HG02981 (cell line): ENCODE measurements around the gene ODF2L.

ENCODE experiments used
- ATAC-seq: cut with Tn5 transposase; IDR thresholded peaks from one replicate; pipeline ENCODE4 v1.9.1; 2021; ENCODE audit warnings: mild to moderate bottlenecking, moderate library complexity; ENCODE audit not compliant: unreplicated experiment

The ODF2L gene

GRCh38 chr1:86395751-86396497 lies at the start of gene ODF2L:
Gene ODF2L (minus strand): TSS chr1:86396323. CDS start chr1:86387027, 9,296 bp downstream.
- ATAC-seq: peak; percentile 100

- no peak for ATAC-seq
Observed at GRCh38 chr1:86445919-86446318, 49.8 kb upstream of the ODF2L start.

- ATAC-seq: no peak
Observed at GRCh38 chr1:86441997-86442396, 45.9 kb upstream of the ODF2L start.

GRCh38 chr1:86441581-86441980 lies 45.5 kb upstream of the ODF2L start:
- no peak for ATAC-seq

- ATAC-seq: no peak
Observed at GRCh38 chr1:86436041-86436440, 39.9 kb upstream of the ODF2L start.

GRCh38 chr1:86435327-86435726 lies 39.2 kb upstream of the ODF2L start:
- ATAC-seq: no peak

GRCh38 chr1:86434059-86434458 lies 37.9 kb upstream of the ODF2L start:
- no peak for ATAC-seq

- no peak for ATAC-seq
Observed at GRCh38 chr1:86430376-86430775, 34.3 kb upstream of the ODF2L start.

GRCh38 chr1:86429835-86430234 lies 33.7 kb upstream of the ODF2L start:
- no peak for ATAC-seq

- no peak for ATAC-seq
Observed at GRCh38 chr1:86429122-86429725, 33.1 kb upstream of the ODF2L start.

GRCh38 chr1:86423873-86424272 lies 27.8 kb upstream of the ODF2L start, which contains the start of gene CLCA2:
Gene CLCA2 (plus strand): TSS chr1:86424171. CDS start chr1:86424248, 77 bp downstream.
- ATAC-seq: no peak

- no peak for ATAC-seq
Observed at GRCh38 chr1:86423473-86423872, 27.4 kb upstream of the ODF2L start.

- no peak for ATAC-seq
Observed at GRCh38 chr1:86421601-86422280, 25.6 kb upstream of the ODF2L start.

- peak; percentile 71 for ATAC-seq
Observed at GRCh38 chr1:86419277-86419903, 23.3 kb upstream of the ODF2L start.

GRCh38 chr1:86416343-86416742 lies 20.2 kb upstream of the ODF2L start:
- no peak for ATAC-seq

- ATAC-seq: no peak
Observed at GRCh38 chr1:86410879-86411278, 14.8 kb upstream of the ODF2L start.

- no peak for ATAC-seq
Observed at GRCh38 chr1:86409416-86410021, 13.4 kb upstream of the ODF2L start.

GRCh38 chr1:86396498-86396890 lies 371 bp upstream of the ODF2L start:
- ATAC-seq: peak; percentile 18

- ATAC-seq: no peak
Observed at GRCh38 chr1:86394416-86394815, 1.7 kb downstream of the ODF2L start.

GRCh38 chr1:86389307-86389706 lies 6.8 kb downstream of the ODF2L start:
- ATAC-seq: peak; percentile 91

GRCh38 chr1:86388777-86389176 lies 7.3 kb downstream of the ODF2L start:
- ATAC-seq: no peak
